ENCODE measurements around the gene ENPP1. TPM values are rescaled to one million over a fixed set of nuclear protein-coding genes. Genes with fewer than 3 reads are reported as not detected.

ENPP1 gene
- total and polyA plus RNA-seq, 11 donors = 0.60 to 4.2 (median 1.6) TPM

- Histone ChIP-seq H3K27me3 (no peaks in the 10 kb centered on the region), H3K4me1 (peaks cover 0 to 14% (median 0%) of the 10 kb centered on the region in 12 donors), H3K27ac (peak overlapping the region in 5 of 12 donors; percentile 17 to 57 (median 44)), H3K4me3 (no peak overlapping the region), H3K36me3 (no peaks in the 10 kb centered on the region), H3K9me3 (no peaks in the 10 kb centered on the region)
- peak; percentile 41 to 48 (median 45) for ATAC-seq
- TF ChIP-seq CTCF (IDR thresholded peaks at IDR 0.05) = no peak
- intact Hi-C loops (cut with DNase I) = no loop called here
- peak in 1 of 5 donors; percentile 36 for DNase-seq
- WGBS, 4 donors = 36 to 53% (median 50%) methylated on average over 9 of the region's 9 CpGs
These were observed 42.6 kb upstream of the ENPP1 start for GRCh38 chr6:131765081-131765803.

GRCh38 chr6:131765804-131766135 lies 42.0 kb upstream of the ENPP1 start:
- intact Hi-C loops (cut with DNase I) = no loop called here
- Histone ChIP-seq H3K4me1 (peaks cover 0 to 14% (median 0%) of the 10 kb centered on the region in 12 donors), H3K9me3 (no peaks in the 10 kb centered on the region), H3K4me3 (no peak overlapping the region), H3K27ac (peak overlapping the region in 5 of 12 donors; percentile 17 to 57 (median 30)), H3K27me3 (no peaks in the 10 kb centered on the region), H3K36me3 (no peaks in the 10 kb centered on the region)
- TF ChIP-seq CTCF (IDR thresholded peaks at IDR 0.05) = no peak
- no peak for TF ChIP-seq POLR2A (IDR thresholded peaks at IDR 0.05)
- 68 to 78% (median 69%) methylated on average over 4 of the region's 4 CpGs for WGBS, 4 donors
- DNase-seq (no peak), ATAC-seq (no peak)

GRCh38 chr6:131766631-131767030 lies 41.2 kb upstream of the ENPP1 start:
- DNase-seq (no peak), ATAC-seq (no peak)
- no peaks in the 10 kb centered on the region for H3K27me3 ChIP-seq
- intact Hi-C loops (cut with DNase I) = no loop called here
- no peak overlapping the region for H3K4me3 ChIP-seq
- no peaks in the 10 kb centered on the region for H3K9me3 ChIP-seq
- peaks cover 0 to 14% (median 0%) of the 10 kb centered on the region in 12 donors for H3K4me1 ChIP-seq
- TF ChIP-seq POLR2A (IDR thresholded peaks at IDR 0.05) = no peak
- no peak for TF ChIP-seq CTCF (IDR thresholded peaks at IDR 0.05)
- no peaks in the 10 kb centered on the region for H3K36me3 ChIP-seq
- 78 to 89% (median 83%) methylated on average over 2 of the region's 2 CpGs for WGBS, 4 donors
- H3K27ac ChIP-seq = no peak overlapping the region

GRCh38 chr6:131768964-131769363 lies 38.9 kb upstream of the ENPP1 start:
- TF ChIP-seq CTCF (IDR thresholded peaks at IDR 0.05) = no peak
- no peak for TF ChIP-seq POLR2A (IDR thresholded peaks at IDR 0.05)
- DNase-seq = no peak
- WGBS, 4 donors = 81 to 90% (median 82%) methylated on average over 1 of the region's 1 CpG
- H3K4me1 ChIP-seq = peaks cover 0 to 26% (median 0%) of the 10 kb centered on the region in 12 donors
- H3K9me3 ChIP-seq = no peaks in the 10 kb centered on the region
- H3K27ac ChIP-seq = no peak overlapping the region
- H3K27me3 ChIP-seq = no peaks in the 10 kb centered on the region
- ATAC-seq = no peak
- no peak overlapping the region for H3K4me3 ChIP-seq
- intact Hi-C loops (cut with DNase I) = no loop called here
- H3K36me3 ChIP-seq = no peaks in the 10 kb centered on the region

Measured in heart left ventricle (tissue), 16 donors.